ENCODE results near the gene ZDHHC13.

DNA sequence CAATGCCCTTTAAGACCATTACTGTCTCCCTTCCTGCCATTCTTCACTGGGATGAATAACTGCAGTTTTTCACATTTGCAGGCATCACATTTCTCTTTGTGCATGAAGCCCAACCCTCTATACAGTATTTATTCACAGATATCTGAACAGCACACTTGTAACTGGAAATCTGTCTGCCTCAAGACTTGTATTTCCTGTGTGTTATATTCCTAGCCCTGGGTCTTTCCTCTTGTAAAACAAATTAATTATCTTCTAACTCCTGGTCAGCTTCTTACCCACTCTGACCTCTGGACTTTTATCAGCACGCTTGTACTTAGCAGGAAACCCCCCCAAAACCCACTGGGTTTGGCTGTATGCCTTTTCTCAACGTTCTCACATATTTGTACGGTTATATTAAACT, 82.8 kb downstream of the ZDHHC13 start:
- TF ChIP-seq TAF1 (IDR thresholded peaks at IDR 0.05; ENCODE audit: borderline replicate concordance, insufficient read depth, low read length) (no peak), POLR2AphosphoS5 (IDR thresholded peaks at IDR 0.05; ENCODE audit: low read depth, low read length) (no peak), REST (IDR thresholded peaks at IDR 0.05; ENCODE audit: insufficient read depth in 1 of 2, low read depth in 2 of 2, low read length in 2 of 2) (no peak)

All from PFSK-1 (cell line).